K562 (cell line): ENCODE measurements around the gene RCSD1. TPM values are rescaled to one million over a fixed set of nuclear protein-coding genes. Genes with fewer than 3 reads are reported as not detected.

Source experiments
- BDP1 ChIP-seq: IDR thresholded peaks from 3 replicates; pipeline ENCODE4 v1.6.1; 2011; ENCODE audit not compliant: insufficient read length, insufficient read depth
- CHD1 ChIP-seq: fragments of 200-600 bp; sonication (generic); IDR thresholded peaks from one replicate; pipeline ENCODE4 v1.6.1; 2012; ENCODE audit warnings: mild to moderate bottlenecking, moderate library complexity, low read length, inconsistent platforms
- RERE ChIP-seq: sonication (generic); formaldehyde crosslinking; IDR thresholded peaks from 2 replicates; pipeline ENCODE4 v1.8.0; 2023; ENCODE audit warnings: missing genetic modification reagents, mild to moderate bottlenecking, borderline replicate concordance
- polyA plus RNA-seq, 8 experiments: library from polyadenylated mRNA; depleted of rRNA in 4 of 8; stranded (reverse) in 5 of 8; unstranded in 3 of 8; fragments of >200 nt; fragmentation: Nextera tagmentation in 2 of 8; fragmentation: Illumina TruSeq in 1 of 8; extraction: Ambion mirVana in 2 of 8; extraction: Trizol in 1 of 8; gene quantifications; 2 replicates each; pipeline versions ENCODE4 v1.2.1 to v1.2.3, GENCODE V29; 2011 to 2014; ENCODE audit warnings: inconsistent platforms in 1 of 8, missing spikeins in 1 of 8
- total RNA-seq, 7 experiments: library from RNA; depleted of rRNA in 6 of 7; stranded (reverse); fragments of >200 nt in 6 of 7; fragmentation: Illumina TruSeq in 2 of 7; extraction: Trizol in 2 of 7; gene quantifications; 2 replicates each; pipeline versions ENCODE4 v1.2.1 to v1.2.3, GENCODE V29; 2011 to 2021; ENCODE audit warnings: low replicate concordance in 1 of 7

Gene RCSD1
- total and polyA plus RNA-seq, 9 of the 15 experiments (the other 6 are each of a cell fraction or from before 2014, with no cell fraction given) = 7.8 to 69.8 (median 45.3) TPM

- TF ChIP-seq RERE (CRISPR knock-in tag) (no peak), CHD1 (no peak), BDP1 (no peak)
These were observed 13.5 kb upstream of the RCSD1 start (continued) for GRCh38 chr1:167616521-167616920.
